ENCODE results near the gene MYO15B.
"Not testable (repeated sequence)": the region's sequence is repeated elsewhere in the genome, so short reads cannot be mapped to it uniquely, and the experiment has no call there.

The MYO15B gene

GRCh38 chr17:75637143-75637538 lies 49.5 kb downstream of the MYO15B start:
- Histone ChIP-seq H3K4me3 (ENCODE audit: low read length) (no peak overlapping the region), H3K36me3 (ENCODE audit: control insufficient read depth, low read length) (peaks cover 33% of the 10 kb centered on the region), H3K27ac (ENCODE audit: low read depth, low read length) (no peak overlapping the region), H3K4me1 (ENCODE audit: control insufficient read depth, low read length) (peaks cover 21% of the 10 kb centered on the region), H3K9me3 (ENCODE audit: control insufficient read depth, insufficient read depth, low read length) (no peaks in the 10 kb centered on the region), H3K27me3 (ENCODE audit: control insufficient read depth, low read length) (no peaks in the 10 kb centered on the region), H3K4me2 (ENCODE audit: low read length) (no peak overlapping the region), H3K79me2 (ENCODE audit: control insufficient read depth, low read length) (no peaks in the 10 kb centered on the region; the same call in 1 of the 2 replicates), H3K9me2 (replicated peaks; ENCODE audit: control insufficient read depth, low read length) (no peaks in the 10 kb centered on the region), H3F3A (ENCODE audit: control insufficient read depth, insufficient read depth) (no peaks in the 10 kb centered on the region), H4K20me1 (ENCODE audit: control insufficient read depth, insufficient read depth, low read depth, low read length) (0 out of 2 replicates have a peak, but pooled peaks cover 2% of the 10 kb centered on the region)
- no peak for TF ChIP-seq CTCF (IDR thresholded peaks at IDR 0.05; ENCODE audit: low read depth, low read length, poor library complexity, severe bottlenecking)

GRCh38 chr17:75637551-75637950 lies 50.0 kb downstream of the MYO15B start:
- Histone ChIP-seq H3F3A (ENCODE audit: control insufficient read depth, insufficient read depth) (no peaks in the 10 kb centered on the region), H3K27ac (ENCODE audit: low read depth, low read length) (no peak overlapping the region), H3K9me3 (ENCODE audit: control insufficient read depth, insufficient read depth, low read length) (no peaks in the 10 kb centered on the region), H3K36me3 (ENCODE audit: control insufficient read depth, low read length) (peaks cover 29% of the 10 kb centered on the region), H3K4me3 (ENCODE audit: low read length) (no peak overlapping the region), H3K4me2 (ENCODE audit: low read length) (no peak overlapping the region), H4K20me1 (ENCODE audit: control insufficient read depth, insufficient read depth, low read depth, low read length) (0 out of 2 replicates have a peak, but pooled peaks cover 2% of the 10 kb centered on the region), H3K4me1 (ENCODE audit: control insufficient read depth, low read length) (peaks cover 21% of the 10 kb centered on the region), H3K79me2 (ENCODE audit: control insufficient read depth, low read length) (no peaks in the 10 kb centered on the region; the same call in 1 of the 2 replicates), H3K27me3 (ENCODE audit: control insufficient read depth, low read length) (no peaks in the 10 kb centered on the region), H3K9me2 (replicated peaks; ENCODE audit: control insufficient read depth, low read length) (no peaks in the 10 kb centered on the region)
- TF ChIP-seq CTCF (IDR thresholded peaks at IDR 0.05; ENCODE audit: low read depth, low read length, poor library complexity, severe bottlenecking) (no peak), EZH2phosphoT487 (IDR thresholded peaks at IDR 0.05; ENCODE audit: borderline replicate concordance, low read length) (no peak)

- not testable (repeated sequence) for H3K27ac ChIP-seq (ENCODE audit: low read depth, low read length); H3K4me3 ChIP-seq (ENCODE audit: low read length); H4K20me1 ChIP-seq (ENCODE audit: control insufficient read depth, insufficient read depth, low read depth, low read length); H3F3A ChIP-seq (ENCODE audit: control insufficient read depth, insufficient read depth); H3K4me2 ChIP-seq (ENCODE audit: low read length); H3K9me2 ChIP-seq (replicated peaks; ENCODE audit: control insufficient read depth, low read length); H3K27me3 ChIP-seq (ENCODE audit: control insufficient read depth, low read length); H3K9me3 ChIP-seq (ENCODE audit: control insufficient read depth, insufficient read depth, low read length); H3K79me2 ChIP-seq (ENCODE audit: control insufficient read depth, low read length)
- H3K4me1 ChIP-seq (ENCODE audit: control insufficient read depth, low read length) = peaks cover 16% of the 10 kb centered on the region
- peaks cover 32% of the 10 kb centered on the region for H3K36me3 ChIP-seq (ENCODE audit: control insufficient read depth, low read length)
These were observed 50.4 kb downstream of the MYO15B start for GRCh38 chr17:75638039-75638438.

- H3K4me3 ChIP-seq (ENCODE audit: low read length) = no peak overlapping the region
- H3K27me3 ChIP-seq (ENCODE audit: control insufficient read depth, low read length) = no peaks in the 10 kb centered on the region
- no peaks in the 10 kb centered on the region for H3K9me3 ChIP-seq (ENCODE audit: control insufficient read depth, insufficient read depth, low read length)
- no peak overlapping the region for H3K4me2 ChIP-seq (ENCODE audit: low read length)
- no peaks in the 10 kb centered on the region for H3F3A ChIP-seq (ENCODE audit: control insufficient read depth, insufficient read depth)
- H3K36me3 ChIP-seq (ENCODE audit: control insufficient read depth, low read length) = peaks cover 37% of the 10 kb centered on the region
- no peaks in the 10 kb centered on the region for H3K79me2 ChIP-seq (ENCODE audit: control insufficient read depth, low read length)
- H4K20me1 ChIP-seq (ENCODE audit: control insufficient read depth, insufficient read depth, low read depth, low read length) = 0 out of 2 replicates have a peak, but pooled peaks cover 2% of the 10 kb centered on the region
- H3K4me1 ChIP-seq (ENCODE audit: control insufficient read depth, low read length) = peaks cover 7% of the 10 kb centered on the region
- no peaks in the 10 kb centered on the region for H3K9me2 ChIP-seq (replicated peaks; ENCODE audit: control insufficient read depth, low read length)
- TF ChIP-seq CTCF (IDR thresholded peaks at IDR 0.05; ENCODE audit: low read depth, low read length, poor library complexity, severe bottlenecking) (no peak), EZH2phosphoT487 (IDR thresholded peaks at IDR 0.05; ENCODE audit: borderline replicate concordance, low read length) (no peak)
- no peak overlapping the region for H3K27ac ChIP-seq (ENCODE audit: low read depth, low read length)
These were observed 51.3 kb downstream of the MYO15B start for GRCh38 chr17:75638893-75639292.

All from DOHH2 (cell line).